GM23338 (cell line): Measurements from ENCODE around the gene LEKR1.

ENCODE experiments used
- CREB1 ChIP-seq: fragments of 250-450 bp; sonication (Bioruptor Pico); IDR thresholded peaks from 2 replicates; pipeline ENCODE4 v1.5.0; 2020; ENCODE audit warnings: low read depth, mild to moderate bottlenecking, moderate library complexity
- EZH2 ChIP-seq: fragments of 200-600 bp; sonication (generic); IDR thresholded peaks from one replicate; pipeline ENCODE4 v1.8.0; 2017; ENCODE audit warnings: antibody characterized with exemption, mild to moderate bottlenecking, low read depth; ENCODE audit not compliant: unreplicated experiment
- EZH2phosphoT487 ChIP-seq: fragments of 200-600 bp; sonication (generic); IDR thresholded peaks from one replicate; pipeline ENCODE4 v1.8.1; 2018; ENCODE audit warnings: antibody characterized with exemption; ENCODE audit not compliant: unreplicated experiment
- JUNB ChIP-seq: IDR thresholded peaks from one replicate; pipeline ENCODE4 v1.6.1; 2016; ENCODE audit warnings: antibody characterized with exemption; ENCODE audit not compliant: unreplicated experiment
- NANOG ChIP-seq: IDR thresholded peaks from 2 replicates; pipeline ENCODE4 v1.6.1; 2016; ENCODE audit warnings: antibody characterized with exemption, borderline replicate concordance
- POLR2AphosphoS5 ChIP-seq: IDR thresholded peaks from 2 replicates; pipeline ENCODE4 v1.6.1; 2016; ENCODE audit warnings: antibody characterized with exemption, low read depth
- STAT1 ChIP-seq: IDR thresholded peaks from one replicate; pipeline ENCODE4 v1.6.1; 2016; ENCODE audit warnings: antibody characterized with exemption; ENCODE audit not compliant: unreplicated experiment
- ZNF114 ChIP-seq: fragments of 250-450 bp; sonication (Bioruptor Pico); IDR thresholded peaks from 2 replicates; pipeline ENCODE4 v1.5.0; 2020; ENCODE audit warnings: mild to moderate bottlenecking, moderate library complexity
- ZNF331 ChIP-seq: fragments of 250-450 bp; sonication (Bioruptor Pico); IDR thresholded peaks from 2 replicates; pipeline ENCODE4 v1.5.0; 2020; ENCODE audit warnings: low read depth, mild to moderate bottlenecking, moderate library complexity
- TF ChIP-seq, protein P1 (sequence below), 2 experiments: fragments of 200-600 bp in 1 of 2; sonication (generic) in 1 of 2; conservative IDR thresholded peaks; 2 replicates each; pipeline versions ENCODE4 v1.5.1 to v1.6.1; 2016 to 2017; ENCODE audit warnings: antibody characterized with exemption in 2 of 2, low read depth in 2 of 2, mild to moderate bottlenecking in 2 of 2, moderate library complexity in 1 of 2
- TF ChIP-seq, protein P2 (sequence below): IDR thresholded peaks from one replicate; pipeline ENCODE4 v1.6.1; 2018; ENCODE audit warnings: antibody characterized with exemption; ENCODE audit not compliant: unreplicated experiment
- TF ChIP-seq, protein P3 (sequence below): IDR thresholded peaks from 2 replicates; pipeline ENCODE4 v1.6.1; 2016; ENCODE audit warnings: antibody characterized with exemption
- TF ChIP-seq, protein P4 (sequence below): fragments of 250-450 bp; sonication (Bioruptor Pico); IDR thresholded peaks from 2 replicates; pipeline ENCODE4 v1.5.0; 2020; ENCODE audit warnings: mild to moderate bottlenecking, moderate library complexity

DNA sequence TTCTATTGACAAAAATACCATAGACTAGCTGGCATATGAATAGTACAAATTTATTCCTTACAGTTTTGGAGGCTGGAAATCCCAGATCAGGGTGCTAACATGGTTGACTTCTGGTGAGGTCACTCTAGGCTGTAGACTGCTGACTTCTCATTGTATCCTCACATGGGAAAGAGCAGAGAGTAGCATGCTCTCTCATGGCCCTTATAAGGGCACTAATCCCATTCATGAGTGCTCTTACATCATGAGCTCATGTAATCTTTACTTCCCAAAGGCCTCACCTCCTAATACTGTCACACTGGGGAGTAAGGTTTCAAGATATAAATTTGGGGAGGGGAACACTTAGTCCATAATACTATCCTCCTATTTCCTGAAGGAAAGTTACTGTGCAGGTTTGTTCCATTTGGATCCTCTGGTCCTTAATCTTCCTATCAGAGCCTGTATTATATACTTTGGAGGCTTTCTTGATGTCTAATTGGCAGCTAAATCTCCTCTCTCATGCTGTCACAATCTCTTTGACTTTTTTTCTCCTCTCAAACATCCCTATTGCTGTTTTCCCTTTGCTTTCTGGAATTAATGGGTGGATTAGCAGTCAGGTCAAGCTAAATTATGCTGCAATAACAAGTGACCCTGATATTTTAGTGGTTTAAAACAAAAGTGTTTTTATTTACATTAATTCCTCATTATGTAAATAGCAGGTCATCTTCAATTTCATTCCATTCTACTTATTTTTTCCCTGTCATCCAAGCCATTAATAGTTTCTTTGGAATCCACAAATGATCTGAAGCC, 23.1 kb upstream of the LEKR1 start:
- TF ChIP-seq, protein P1, sequence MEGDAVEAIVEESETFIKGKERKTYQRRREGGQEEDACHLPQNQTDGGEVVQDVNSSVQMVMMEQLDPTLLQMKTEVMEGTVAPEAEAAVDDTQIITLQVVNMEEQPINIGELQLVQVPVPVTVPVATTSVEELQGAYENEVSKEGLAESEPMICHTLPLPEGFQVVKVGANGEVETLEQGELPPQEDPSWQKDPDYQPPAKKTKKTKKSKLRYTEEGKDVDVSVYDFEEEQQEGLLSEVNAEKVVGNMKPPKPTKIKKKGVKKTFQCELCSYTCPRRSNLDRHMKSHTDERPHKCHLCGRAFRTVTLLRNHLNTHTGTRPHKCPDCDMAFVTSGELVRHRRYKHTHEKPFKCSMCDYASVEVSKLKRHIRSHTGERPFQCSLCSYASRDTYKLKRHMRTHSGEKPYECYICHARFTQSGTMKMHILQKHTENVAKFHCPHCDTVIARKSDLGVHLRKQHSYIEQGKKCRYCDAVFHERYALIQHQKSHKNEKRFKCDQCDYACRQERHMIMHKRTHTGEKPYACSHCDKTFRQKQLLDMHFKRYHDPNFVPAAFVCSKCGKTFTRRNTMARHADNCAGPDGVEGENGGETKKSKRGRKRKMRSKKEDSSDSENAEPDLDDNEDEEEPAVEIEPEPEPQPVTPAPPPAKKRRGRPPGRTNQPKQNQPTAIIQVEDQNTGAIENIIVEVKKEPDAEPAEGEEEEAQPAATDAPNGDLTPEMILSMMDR (conservative IDR thresholded peaks at IDR 0.05; ENCODE audit: low read depth in 2 of 2), result no peak
- TF ChIP-seq EZH2phosphoT487 (no peak), EZH2 (no peak), NANOG (no peak), ZNF114 (no peak), POLR2AphosphoS5 (no peak), JUNB (no peak), STAT1 (no peak), CREB1 (CRISPR knock-in tag) (no peak), ZNF331 (no peak)
- TF ChIP-seq, protein P2, sequence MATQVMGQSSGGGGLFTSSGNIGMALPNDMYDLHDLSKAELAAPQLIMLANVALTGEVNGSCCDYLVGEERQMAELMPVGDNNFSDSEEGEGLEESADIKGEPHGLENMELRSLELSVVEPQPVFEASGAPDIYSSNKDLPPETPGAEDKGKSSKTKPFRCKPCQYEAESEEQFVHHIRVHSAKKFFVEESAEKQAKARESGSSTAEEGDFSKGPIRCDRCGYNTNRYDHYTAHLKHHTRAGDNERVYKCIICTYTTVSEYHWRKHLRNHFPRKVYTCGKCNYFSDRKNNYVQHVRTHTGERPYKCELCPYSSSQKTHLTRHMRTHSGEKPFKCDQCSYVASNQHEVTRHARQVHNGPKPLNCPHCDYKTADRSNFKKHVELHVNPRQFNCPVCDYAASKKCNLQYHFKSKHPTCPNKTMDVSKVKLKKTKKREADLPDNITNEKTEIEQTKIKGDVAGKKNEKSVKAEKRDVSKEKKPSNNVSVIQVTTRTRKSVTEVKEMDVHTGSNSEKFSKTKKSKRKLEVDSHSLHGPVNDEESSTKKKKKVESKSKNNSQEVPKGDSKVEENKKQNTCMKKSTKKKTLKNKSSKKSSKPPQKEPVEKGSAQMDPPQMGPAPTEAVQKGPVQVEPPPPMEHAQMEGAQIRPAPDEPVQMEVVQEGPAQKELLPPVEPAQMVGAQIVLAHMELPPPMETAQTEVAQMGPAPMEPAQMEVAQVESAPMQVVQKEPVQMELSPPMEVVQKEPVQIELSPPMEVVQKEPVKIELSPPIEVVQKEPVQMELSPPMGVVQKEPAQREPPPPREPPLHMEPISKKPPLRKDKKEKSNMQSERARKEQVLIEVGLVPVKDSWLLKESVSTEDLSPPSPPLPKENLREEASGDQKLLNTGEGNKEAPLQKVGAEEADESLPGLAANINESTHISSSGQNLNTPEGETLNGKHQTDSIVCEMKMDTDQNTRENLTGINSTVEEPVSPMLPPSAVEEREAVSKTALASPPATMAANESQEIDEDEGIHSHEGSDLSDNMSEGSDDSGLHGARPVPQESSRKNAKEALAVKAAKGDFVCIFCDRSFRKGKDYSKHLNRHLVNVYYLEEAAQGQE, result no peak
- TF ChIP-seq, protein P3, sequence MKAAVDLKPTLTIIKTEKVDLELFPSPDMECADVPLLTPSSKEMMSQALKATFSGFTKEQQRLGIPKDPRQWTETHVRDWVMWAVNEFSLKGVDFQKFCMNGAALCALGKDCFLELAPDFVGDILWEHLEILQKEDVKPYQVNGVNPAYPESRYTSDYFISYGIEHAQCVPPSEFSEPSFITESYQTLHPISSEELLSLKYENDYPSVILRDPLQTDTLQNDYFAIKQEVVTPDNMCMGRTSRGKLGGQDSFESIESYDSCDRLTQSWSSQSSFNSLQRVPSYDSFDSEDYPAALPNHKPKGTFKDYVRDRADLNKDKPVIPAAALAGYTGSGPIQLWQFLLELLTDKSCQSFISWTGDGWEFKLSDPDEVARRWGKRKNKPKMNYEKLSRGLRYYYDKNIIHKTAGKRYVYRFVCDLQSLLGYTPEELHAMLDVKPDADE, result no peak
- TF ChIP-seq, protein P4, sequence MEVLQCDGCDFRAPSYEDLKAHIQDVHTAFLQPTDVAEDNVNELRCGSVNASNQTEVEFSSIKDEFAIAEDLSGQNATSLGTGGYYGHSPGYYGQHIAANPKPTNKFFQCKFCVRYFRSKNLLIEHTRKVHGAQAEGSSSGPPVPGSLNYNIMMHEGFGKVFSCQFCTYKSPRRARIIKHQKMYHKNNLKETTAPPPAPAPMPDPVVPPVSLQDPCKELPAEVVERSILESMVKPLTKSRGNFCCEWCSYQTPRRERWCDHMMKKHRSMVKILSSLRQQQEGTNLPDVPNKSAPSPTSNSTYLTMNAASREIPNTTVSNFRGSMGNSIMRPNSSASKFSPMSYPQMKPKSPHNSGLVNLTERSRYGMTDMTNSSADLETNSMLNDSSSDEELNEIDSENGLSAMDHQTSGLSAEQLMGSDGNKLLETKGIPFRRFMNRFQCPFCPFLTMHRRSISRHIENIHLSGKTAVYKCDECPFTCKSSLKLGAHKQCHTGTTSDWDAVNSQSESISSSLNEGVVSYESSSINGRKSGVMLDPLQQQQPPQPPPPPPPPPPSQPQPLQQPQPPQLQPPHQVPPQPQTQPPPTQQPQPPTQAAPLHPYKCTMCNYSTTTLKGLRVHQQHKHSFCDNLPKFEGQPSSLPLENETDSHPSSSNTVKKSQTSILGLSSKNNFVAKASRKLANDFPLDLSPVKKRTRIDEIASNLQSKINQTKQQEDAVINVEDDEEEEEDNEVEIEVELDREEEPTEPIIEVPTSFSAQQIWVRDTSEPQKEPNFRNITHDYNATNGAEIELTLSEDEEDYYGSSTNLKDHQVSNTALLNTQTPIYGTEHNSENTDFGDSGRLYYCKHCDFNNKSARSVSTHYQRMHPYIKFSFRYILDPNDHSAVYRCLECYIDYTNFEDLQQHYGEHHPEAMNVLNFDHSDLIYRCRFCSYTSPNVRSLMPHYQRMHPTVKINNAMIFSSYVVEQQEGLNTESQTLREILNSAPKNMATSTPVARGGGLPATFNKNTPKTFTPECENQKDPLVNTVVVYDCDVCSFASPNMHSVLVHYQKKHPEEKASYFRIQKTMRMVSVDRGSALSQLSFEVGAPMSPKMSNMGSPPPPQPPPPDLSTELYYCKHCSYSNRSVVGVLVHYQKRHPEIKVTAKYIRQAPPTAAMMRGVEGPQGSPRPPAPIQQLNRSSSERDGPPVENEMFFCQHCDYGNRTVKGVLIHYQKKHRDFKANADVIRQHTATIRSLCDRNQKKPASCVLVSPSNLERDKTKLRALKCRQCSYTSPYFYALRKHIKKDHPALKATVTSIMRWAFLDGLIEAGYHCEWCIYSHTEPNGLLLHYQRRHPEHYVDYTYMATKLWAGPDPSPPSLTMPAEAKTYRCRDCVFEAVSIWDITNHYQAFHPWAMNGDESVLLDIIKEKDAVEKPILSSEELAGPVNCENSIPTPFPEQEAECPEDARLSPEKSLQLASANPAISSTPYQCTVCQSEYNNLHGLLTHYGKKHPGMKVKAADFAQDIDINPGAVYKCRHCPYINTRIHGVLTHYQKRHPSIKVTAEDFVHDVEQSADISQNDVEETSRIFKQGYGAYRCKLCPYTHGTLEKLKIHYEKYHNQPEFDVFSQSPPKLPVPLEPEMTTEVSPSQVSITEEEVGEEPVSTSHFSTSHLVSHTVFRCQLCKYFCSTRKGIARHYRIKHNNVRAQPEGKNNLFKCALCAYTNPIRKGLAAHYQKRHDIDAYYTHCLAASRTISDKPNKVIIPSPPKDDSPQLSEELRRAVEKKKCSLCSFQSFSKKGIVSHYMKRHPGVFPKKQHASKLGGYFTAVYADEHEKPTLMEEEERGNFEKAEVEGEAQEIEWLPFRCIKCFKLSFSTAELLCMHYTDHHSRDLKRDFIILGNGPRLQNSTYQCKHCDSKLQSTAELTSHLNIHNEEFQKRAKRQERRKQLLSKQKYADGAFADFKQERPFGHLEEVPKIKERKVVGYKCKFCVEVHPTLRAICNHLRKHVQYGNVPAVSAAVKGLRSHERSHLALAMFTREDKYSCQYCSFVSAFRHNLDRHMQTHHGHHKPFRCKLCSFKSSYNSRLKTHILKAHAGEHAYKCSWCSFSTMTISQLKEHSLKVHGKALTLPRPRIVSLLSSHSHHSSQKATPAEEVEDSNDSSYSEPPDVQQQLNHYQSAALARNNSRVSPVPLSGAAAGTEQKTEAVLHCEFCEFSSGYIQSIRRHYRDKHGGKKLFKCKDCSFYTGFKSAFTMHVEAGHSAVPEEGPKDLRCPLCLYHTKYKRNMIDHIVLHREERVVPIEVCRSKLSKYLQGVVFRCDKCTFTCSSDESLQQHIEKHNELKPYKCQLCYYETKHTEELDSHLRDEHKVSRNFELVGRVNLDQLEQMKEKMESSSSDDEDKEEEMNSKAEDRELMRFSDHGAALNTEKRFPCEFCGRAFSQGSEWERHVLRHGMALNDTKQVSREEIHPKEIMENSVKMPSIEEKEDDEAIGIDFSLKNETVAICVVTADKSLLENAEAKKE, result no peak
